Thyroid gland (tissue), 4 donors: Measurements from ENCODE around the gene SOAT2.

ENCODE experiments used
- CTCF ChIP-seq, 6 experiments: fragments of 200-600 bp in 3 of 6; fragments of 450-650 bp in 3 of 6; sonication (generic) in 3 of 6; IDR thresholded peaks; one replicate each; pipeline ENCODE4 v1.5.1; 2016 to 2019; ENCODE audit warnings: antibody characterized with exemption in 6 of 6, mild to moderate bottlenecking in 2 of 6, inconsistent platforms in 1 of 6, moderate library complexity in 1 of 6
- POLR2A ChIP-seq, 2 donors: fragments of 450-650 bp; IDR thresholded peaks; one replicate each; pipeline ENCODE4 v1.6.1; 2017; ENCODE audit warnings: antibody characterized with exemption in 2 of 2, mild to moderate bottlenecking in 2 of 2, moderate library complexity in 1 of 2

DNA sequence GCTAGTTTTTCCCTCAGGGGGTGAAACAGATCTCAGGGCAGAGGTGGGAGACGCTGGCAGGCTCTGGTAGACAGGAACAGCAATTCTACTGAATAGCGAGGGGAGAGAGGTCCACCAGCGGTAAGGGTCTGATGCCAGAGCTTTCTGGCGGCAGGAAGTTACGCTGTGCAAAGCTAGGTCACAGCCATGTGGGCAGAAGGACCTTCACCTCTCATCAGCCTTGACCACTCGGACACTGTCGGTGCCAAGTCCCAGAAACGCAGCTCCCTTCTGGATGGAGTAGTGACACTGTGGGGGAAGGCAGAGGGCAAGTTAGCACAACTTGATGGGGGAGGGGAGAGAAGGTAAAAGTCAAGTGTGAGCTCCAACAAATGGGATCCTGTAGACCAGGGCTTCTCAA, 66.9 kb downstream of the SOAT2 start:
- TF ChIP-seq CTCF (IDR thresholded peaks at IDR 0.05) (no peak), POLR2A (IDR thresholded peaks at IDR 0.05) (no peak)
